SW480 (cell line): ENCODE data around the gene LRP8.

ENCODE experiments used
- DNase-seq: peaks from one replicate; pipeline ENCODE4 v3.0.0-alpha.2; 2016; ENCODE audit warnings: low spot score

LRP8 gene

GRCh38 chr1:53328009-53328461, at the start of gene LRP8:
TSS of gene LRP8 (minus strand) at chr1:53328070. CDS start at chr1:53327912, 158 bp downstream.
- DNase-seq, result peak; percentile 58

- DNase-seq, result no peak
These were observed 49.6 kb upstream of the LRP8 start for GRCh38 chr1:53377438-53377841.

DNA sequence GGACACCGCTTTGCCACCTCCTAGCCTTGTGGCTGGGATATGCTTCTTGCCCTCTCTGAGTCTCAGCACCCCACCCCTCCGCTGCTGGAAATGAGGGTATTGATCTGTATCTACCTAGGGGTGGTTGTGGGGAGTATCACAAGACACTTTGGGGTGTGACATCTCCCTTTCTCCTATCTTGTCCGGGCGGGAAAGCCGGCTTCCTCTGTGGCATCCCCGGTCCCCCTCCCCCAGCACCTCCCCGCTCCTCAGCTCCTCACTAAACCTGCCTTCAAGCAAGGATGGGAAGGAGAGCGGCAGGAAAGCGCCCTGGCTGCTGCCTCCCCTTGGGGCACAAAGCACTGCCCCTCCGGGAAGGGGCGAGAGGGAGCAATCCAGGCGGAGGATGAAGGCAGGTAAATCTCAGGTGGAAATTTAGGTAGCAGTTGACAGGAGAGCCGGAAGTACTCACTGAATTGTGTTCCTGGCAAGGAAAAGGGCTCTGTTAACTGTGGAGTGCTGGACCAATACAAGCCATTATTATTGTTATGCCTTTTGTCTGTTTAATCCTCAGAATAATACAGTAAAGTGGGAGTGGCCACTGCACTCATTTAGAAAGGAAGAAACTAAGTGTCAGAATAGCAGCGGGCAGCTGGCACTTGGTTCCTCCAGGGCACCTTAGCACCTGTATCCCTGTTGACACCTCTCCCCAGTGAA, 49.0 kb upstream of the LRP8 start:
- no peak for DNase-seq

GRCh38 chr1:53376041-53376461, 48.2 kb upstream of the LRP8 start:
- DNase-seq, result no peak

- DNase-seq, result no peak
These were observed 47.6 kb upstream of the LRP8 start for GRCh38 chr1:53375440-53375839.

- no peak for DNase-seq
These were observed 45.4 kb upstream of the LRP8 start for GRCh38 chr1:53373246-53373645.

GRCh38 chr1:53372501-53372951, 44.7 kb upstream of the LRP8 start:
- no peak for DNase-seq

DNA sequence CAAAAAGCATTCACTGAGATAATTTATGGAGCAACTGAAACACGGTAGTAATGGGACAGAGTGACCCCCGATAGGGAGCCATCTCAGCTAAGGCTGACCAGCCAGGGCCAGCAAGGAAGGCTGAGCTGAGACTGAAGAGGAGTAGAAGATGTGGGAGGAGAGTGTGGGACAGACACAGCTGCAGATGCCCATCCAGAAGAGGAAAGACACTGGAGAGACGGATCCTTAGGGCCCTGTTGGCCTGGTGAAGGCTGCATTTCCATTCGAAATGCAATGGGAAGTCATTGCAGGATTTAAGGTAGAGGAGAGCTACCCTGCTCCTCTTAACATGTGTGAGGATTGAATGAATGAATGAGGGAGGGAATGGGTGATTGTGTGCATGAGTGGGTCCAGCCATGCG, 44.0 kb upstream of the LRP8 start:
- DNase-seq, result no peak

- no peak for DNase-seq
These were observed 43.3 kb upstream of the LRP8 start for GRCh38 chr1:53371121-53371666.

DNA sequence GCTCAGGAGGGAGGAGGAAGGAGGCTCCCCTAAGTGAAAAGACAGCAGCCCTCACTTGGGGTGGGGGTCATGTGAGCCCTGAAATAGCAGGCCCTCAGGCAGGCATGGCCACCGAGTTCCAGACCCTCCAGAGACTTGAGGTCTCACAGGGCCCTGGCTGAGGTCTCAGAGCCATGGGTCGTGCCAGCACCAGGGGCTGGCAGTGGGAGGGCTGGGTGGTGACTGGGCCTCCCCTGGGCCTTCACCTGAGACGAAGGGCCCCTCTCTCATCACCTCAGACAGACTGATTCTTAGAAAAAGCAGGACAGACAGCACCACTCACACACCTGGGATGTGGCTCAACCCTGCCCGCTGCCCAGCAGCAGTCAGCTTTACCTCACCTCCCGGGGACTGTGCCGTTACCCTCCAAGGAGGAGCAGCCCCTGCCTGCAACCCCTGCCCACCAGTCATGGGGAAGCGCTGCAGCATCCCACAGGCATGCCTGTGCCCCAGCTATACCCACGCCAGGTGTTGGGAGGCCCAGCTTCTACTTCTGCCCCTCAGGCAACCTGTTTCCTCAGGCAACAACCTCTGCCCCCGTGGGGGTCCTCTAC, 42.6 kb upstream of the LRP8 start:
- DNase-seq, result no peak

DNA sequence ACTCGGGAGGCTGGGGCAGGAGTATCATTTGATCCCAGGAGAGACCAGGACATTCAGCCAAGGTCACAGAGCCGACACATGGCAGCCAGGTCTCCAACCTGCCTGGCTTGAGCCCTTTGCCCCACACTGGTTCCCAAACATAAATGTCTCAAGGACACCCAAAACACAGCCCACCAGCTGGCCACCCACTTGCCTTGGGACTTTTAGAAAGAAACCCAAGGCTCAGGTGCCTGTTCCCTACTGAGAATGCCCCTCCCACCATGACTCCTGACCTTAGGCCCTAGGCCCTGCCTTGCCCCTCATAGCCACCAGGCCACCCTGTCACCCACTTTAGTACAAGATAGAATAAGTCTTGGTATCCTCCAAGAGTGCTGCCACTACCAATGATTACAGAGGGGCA, 41.9 kb upstream of the LRP8 start:
- DNase-seq, result no peak

DNA sequence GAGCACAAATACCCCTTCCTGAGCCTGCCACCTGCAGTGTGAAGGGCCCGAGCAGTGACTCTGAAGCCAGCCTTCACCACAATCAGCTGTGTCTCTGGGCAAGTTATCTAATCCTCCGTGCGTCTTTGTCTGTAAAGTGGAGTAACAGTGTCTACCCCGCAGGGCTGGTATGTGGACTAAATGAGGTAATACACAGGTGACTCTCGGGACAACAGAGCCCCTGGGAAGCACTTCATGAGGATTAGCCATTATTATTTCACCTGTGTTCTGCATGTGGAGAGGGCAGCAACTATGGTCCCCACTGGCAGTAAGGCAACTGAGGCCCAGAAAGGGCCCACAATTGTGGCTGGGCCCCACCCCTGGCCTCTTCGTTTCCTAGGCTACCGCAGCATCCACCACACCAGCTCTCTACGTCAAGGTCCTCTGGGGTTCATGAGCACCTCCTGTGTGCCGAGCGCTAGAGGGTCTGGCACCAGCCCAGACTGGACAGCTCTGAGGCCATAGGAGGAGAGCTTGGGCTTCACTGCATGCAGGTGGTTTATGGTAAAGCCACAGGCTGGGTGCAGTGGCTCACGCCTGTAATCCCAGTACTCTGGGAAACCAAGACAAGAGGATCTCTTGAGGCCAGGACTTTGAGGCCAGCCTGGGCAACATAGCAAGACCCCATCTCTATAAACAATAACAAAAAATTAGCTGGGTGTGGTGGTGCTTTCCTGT, 41.3 kb upstream of the LRP8 start:
- no peak for DNase-seq

GRCh38 chr1:53368314-53369033, 40.6 kb upstream of the LRP8 start:
- DNase-seq, result no peak

DNA sequence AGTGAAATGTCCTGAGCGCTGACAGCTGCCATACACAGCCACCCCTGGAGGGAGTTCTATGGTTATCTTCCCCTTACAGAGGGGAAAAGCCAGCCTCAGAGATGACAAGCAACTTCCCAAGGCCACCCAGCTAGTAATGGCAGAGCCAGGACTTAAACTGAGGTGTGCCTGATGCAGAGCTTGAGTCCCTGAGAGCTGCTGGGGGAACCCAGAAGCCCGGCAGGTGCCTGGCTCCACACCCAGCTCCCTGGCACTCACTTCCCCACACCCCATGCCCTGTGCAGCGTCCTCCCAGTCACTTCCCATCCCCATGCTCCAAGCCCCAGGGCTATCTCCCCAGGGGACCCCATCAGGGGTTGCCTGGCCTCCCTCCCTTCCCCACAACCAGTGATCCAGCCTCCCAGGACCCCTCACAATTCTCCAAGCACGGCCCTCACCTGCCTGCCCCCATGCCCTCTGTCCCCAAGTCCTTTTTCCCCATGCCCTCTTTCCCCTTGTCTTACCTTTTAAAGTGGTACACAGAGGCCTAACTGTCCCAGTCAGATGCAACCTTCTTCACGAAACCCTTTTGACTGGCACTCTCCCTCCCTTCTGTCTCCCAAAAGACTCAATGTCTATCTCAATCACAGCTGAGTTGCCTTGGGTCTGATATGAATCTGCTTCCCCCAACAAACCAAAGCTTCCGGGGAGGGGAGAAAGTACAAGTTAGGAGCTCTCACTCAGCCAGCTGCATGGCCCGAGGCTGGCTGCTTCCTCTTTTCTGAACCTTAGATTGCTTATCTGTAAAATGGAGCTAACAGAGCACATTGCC, 39.8 kb upstream of the LRP8 start:
- DNase-seq, result no peak

DNA sequence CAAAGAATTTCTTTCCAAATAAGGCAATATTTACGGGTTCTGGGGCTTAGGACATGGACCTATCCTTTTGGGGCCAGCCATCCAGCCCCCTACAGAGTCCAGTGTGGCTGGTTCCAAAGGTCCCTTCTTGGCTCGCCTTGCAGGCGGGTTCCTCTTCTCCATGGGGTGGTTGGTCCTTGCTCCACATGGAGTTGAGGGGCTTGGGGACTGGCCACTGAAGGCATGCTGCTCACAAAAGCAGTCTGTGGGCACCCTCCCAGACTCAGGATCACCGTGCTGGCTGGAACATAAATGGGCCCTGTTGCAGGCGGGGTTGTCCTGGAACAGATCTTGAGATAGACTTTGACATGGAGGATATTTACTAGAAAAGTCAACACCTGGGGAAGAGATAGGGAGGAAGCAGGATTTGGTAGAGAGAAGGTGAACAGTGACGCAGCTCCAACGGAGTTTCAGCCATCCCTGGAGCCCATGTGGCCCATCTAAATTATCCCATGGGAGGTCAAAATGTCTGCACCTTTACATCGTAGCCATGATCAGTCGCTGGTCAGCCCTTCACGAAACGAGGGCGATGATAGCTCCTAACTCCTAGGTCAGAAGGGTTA, 39.1 kb upstream of the LRP8 start:
- no peak for DNase-seq

GRCh38 chr1:53365437-53366063, 37.7 kb upstream of the LRP8 start:
- no peak for DNase-seq

DNA sequence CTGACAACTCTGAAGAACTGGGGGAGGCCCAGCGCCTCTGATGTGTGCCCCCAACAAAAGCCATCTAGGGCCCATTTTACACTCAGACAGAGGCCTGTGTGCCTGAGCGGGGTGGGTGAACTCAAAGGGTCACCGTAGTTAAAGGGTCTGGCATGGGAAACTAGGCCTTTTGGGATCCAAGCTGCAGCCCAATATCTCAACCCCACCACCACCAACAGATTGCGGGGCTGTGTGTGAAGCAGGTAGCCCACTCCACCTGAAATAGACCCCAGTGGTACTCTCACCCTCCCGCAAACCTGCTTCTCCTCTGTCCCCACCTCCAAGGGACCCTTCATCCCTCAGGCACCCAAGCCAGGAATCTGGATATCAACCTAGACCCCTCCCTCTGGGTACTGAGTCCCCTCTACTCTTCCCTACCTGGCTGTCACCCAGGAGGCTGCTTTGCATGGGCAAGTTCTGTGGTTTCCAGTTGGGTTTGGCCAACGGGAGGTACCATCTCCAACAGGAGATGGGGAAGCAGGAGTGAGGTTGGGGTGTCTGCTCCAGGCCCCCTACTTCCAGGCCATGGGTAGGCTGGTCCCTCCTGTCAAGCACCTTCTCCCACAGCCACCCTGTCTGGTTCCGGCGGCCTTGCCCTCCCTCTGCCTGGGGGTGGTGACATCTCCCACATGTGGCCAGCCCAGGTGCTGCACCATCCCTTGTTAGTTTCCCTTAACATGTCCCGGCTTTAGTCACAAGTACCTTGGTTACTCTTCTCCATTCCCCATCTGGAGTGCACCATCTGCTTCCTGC, 35.2 kb upstream of the LRP8 start:
- no peak for DNase-seq

DNA sequence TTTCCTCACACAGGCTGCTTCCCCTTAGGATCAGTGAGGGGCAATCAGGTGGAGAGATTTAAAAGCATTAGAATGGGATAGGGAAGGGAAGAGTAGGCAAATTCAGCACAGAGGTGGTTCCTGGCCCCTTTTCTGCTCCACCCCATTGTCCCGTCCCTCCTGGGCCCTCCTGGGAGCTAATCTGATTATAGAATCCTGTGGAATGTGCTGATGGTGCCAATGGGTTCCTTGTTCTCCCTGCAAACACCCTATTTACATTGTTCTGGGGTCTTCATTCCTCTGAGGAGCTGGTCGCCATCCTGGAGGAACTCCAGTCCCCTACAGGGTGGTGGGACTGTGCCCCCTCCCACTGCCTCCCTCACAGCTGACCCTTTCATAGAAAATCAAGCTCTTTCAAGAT, 34.4 kb upstream of the LRP8 start:
- no peak for DNase-seq

DNA sequence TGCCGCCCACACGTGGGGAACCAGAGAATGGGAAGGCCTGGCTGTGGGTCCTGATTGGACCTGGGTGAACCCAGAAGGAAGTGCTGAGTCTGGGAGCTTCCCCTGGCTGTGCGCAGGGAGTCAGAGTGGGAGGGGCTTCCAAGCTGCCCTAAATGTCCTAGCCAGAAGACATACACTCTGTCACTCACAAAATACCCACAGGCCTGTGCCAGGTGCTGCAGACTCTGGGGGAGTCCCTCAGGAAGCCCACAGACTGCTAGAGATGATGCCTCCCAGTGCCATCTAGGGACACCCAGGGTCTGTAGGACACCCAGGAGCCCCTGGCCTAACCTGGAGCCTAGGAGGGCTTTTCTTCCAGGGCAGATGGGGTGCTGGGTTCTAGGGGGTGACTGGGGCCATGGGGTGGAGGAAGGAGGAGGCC, 33.7 kb upstream of the LRP8 start:
- DNase-seq, result no peak

GRCh38 chr1:53359934-53360276, 32.0 kb upstream of the LRP8 start:
- no peak for DNase-seq
